ENCODE measurements around the gene CRISPLD2.

The CRISPLD2 gene

DNA sequence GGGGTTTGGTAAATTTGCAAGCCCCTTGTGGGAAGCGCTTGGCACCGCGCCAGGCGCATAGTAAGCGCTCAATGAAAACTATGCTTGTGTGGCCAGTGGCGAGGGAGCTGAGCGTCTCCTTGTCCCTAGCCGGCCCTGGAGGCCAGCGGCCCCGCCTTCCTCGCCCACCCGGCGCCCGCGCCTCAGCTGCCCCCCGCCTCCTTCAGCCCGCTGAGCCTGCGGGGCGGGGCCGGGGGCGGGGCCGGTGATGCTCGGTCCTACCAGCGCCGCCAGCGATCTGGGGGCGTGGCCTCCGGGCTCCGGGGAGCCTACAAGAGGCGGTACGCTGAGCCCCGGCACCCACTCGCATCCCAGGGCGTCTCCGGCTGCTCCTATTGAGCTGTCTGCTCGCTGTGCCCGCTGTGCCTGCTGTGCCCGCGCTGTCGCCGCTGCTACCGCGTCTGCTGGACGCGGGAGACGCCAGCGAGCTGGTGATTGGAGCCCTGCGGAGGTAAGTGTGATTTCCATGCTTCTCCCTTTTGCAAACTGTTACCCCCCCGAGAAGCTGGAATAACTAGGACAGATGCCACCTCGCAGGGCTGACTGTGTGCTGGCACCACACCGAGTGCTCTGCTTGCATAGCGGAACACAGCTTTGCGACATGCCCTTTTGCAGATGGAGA is at the start of gene CRISPLD2 (continued):
- no peak for TF ChIP-seq ZNF19 (tag by site-specific recombination; IDR thresholded peaks at IDR 0.05; ENCODE audit: low read depth)
- TF ChIP-seq, protein P1, sequence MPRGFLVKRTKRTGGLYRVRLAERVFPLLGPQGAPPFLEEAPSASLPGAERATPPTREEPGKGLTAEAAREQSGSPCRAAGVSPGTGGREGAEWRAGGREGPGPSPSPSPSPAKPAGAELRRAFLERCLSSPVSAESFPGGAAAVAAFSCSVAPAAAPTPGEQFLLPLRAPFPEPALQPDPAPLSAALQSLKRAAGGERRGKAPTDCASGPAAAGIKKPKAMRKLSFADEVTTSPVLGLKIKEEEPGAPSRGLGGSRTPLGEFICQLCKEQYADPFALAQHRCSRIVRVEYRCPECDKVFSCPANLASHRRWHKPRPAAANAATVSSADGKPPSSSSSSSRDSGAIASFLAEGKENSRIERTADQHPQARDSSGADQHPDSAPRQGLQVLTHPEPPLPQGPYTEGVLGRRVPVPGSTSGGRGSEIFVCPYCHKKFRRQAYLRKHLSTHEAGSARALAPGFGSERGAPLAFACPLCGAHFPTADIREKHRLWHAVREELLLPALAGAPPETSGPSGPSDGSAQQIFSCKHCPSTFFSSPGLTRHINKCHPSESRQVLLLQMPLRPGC (tag by site-specific recombination; IDR thresholded peaks at IDR 0.05), result no peak
- no peak for TF ChIP-seq ZNF514 (tag by site-specific recombination; IDR thresholded peaks at IDR 0.05)
- peak; percentile 80; the same call in 1 of the 2 replicates for TF ChIP-seq ZNF423 (tag by site-specific recombination; IDR thresholded peaks at IDR 0.05)
- TF ChIP-seq TRIM28 (IDR thresholded peaks at IDR 0.05; ENCODE audit: borderline replicate concordance, low read length), result no peak
- no peak for TF ChIP-seq ZNF48 (tag by site-specific recombination; IDR thresholded peaks at IDR 0.05)
- peak; percentile 47 for TF ChIP-seq GLIS2 (tag by site-specific recombination; IDR thresholded peaks at IDR 0.05)
- no peak; the same call in 1 of the 2 replicates for TF ChIP-seq CTCF (tag by site-specific recombination; IDR thresholded peaks at IDR 0.05)
- TF ChIP-seq, protein P2, sequence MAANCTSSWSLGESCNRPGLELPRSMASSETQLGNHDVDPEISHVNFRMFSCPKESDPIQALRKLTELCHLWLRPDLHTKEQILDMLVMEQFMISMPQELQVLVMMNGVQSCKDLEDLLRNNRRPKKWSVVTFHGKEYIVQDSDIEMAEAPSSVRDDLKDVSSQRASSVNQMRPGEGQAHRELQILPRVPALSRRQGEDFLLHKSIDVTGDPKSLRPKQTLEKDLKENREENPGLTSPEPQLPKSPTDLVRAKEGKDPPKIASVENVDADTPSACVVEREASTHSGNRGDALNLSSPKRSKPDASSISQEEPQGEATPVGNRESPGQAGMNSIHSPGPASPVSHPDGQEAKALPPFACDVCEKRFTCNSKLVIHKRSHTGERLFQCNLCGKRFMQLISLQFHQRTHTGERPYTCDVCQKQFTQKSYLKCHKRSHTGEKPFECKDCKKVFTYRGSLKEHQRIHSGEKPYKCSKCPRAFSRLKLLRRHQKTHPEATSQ (tag by site-specific recombination; IDR thresholded peaks at IDR 0.05), result no peak
- TF ChIP-seq GFI1B (tag by site-specific recombination; IDR thresholded peaks at IDR 0.05), result no peak
- TF ChIP-seq ZNF184 (tag by site-specific recombination; IDR thresholded peaks at IDR 0.05), result no peak
- TF ChIP-seq ZNF350 (tag by site-specific recombination; IDR thresholded peaks at IDR 0.05), result no peak
- TF ChIP-seq ZNF391 (tag by site-specific recombination; IDR thresholded peaks at IDR 0.05; ENCODE audit: borderline replicate concordance, low read depth), result no peak
- no peak for TF ChIP-seq OSR2 (tag by site-specific recombination; IDR thresholded peaks at IDR 0.05)
- TF ChIP-seq ZNF580 (tag by site-specific recombination; IDR thresholded peaks at IDR 0.05), result no peak
- no peak for TF ChIP-seq GLI4 (tag by site-specific recombination; IDR thresholded peaks at IDR 0.05)
- TF ChIP-seq, protein P3, sequence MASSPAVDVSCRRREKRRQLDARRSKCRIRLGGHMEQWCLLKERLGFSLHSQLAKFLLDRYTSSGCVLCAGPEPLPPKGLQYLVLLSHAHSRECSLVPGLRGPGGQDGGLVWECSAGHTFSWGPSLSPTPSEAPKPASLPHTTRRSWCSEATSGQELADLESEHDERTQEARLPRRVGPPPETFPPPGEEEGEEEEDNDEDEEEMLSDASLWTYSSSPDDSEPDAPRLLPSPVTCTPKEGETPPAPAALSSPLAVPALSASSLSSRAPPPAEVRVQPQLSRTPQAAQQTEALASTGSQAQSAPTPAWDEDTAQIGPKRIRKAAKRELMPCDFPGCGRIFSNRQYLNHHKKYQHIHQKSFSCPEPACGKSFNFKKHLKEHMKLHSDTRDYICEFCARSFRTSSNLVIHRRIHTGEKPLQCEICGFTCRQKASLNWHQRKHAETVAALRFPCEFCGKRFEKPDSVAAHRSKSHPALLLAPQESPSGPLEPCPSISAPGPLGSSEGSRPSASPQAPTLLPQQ (tag by site-specific recombination; IDR thresholded peaks at IDR 0.05), result 0 out of 2 replicates have a peak, but pooled peaks have one; percentile 24
- no peak for TF ChIP-seq ZNF501 (tag by site-specific recombination; IDR thresholded peaks at IDR 0.05)
- TF ChIP-seq, protein P4, sequence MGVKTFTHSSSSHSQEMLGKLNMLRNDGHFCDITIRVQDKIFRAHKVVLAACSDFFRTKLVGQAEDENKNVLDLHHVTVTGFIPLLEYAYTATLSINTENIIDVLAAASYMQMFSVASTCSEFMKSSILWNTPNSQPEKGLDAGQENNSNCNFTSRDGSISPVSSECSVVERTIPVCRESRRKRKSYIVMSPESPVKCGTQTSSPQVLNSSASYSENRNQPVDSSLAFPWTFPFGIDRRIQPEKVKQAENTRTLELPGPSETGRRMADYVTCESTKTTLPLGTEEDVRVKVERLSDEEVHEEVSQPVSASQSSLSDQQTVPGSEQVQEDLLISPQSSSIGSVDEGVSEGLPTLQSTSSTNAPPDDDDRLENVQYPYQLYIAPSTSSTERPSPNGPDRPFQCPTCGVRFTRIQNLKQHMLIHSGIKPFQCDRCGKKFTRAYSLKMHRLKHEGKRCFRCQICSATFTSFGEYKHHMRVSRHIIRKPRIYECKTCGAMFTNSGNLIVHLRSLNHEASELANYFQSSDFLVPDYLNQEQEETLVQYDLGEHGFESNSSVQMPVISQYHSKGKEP (tag by site-specific recombination; IDR thresholded peaks at IDR 0.05), result 0 out of 2 replicates have a peak, but pooled peaks have one; percentile 26
- TF ChIP-seq ZBTB8A (tag by site-specific recombination; IDR thresholded peaks at IDR 0.05), result peak; percentile 75
- no peak for TF ChIP-seq ZFP41 (tag by site-specific recombination; IDR thresholded peaks at IDR 0.05; ENCODE audit: borderline replicate concordance)
- TF ChIP-seq ZNF707 (tag by site-specific recombination; IDR thresholded peaks at IDR 0.05), result no peak
- TF ChIP-seq ZNF2 (tag by site-specific recombination; IDR thresholded peaks at IDR 0.05), result no peak
- no peak for TF ChIP-seq ZBTB1 (tag by site-specific recombination; IDR thresholded peaks at IDR 0.05)
- no peak for TF ChIP-seq ZNF549 (tag by site-specific recombination; IDR thresholded peaks at IDR 0.05)
- TF ChIP-seq ZNF174 (tag by site-specific recombination; IDR thresholded peaks at IDR 0.05), result no peak
- TF ChIP-seq, protein P5, sequence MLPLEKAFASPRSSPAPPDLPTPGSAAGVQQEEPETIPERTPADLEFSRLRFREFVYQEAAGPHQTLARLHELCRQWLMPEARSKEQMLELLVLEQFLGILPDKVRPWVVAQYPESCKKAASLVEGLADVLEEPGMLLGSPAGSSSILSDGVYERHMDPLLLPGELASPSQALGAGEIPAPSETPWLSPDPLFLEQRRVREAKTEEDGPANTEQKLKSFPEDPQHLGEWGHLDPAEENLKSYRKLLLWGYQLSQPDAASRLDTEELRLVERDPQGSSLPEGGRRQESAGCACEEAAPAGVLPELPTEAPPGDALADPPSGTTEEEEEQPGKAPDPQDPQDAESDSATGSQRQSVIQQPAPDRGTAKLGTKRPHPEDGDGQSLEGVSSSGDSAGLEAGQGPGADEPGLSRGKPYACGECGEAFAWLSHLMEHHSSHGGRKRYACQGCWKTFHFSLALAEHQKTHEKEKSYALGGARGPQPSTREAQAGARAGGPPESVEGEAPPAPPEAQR (tag by site-specific recombination; IDR thresholded peaks at IDR 0.05), result no peak
- TF ChIP-seq ZNF621 (tag by site-specific recombination; IDR thresholded peaks at IDR 0.05), result no peak
- no peak for TF ChIP-seq HOXA7 (CRISPR knock-in tag; IDR thresholded peaks at IDR 0.05; ENCODE audit: borderline replicate concordance)
- TF ChIP-seq HOXC10 (CRISPR knock-in tag; IDR thresholded peaks at IDR 0.05), result no peak
- peak; percentile 68 for TF ChIP-seq ZFHX2 (tag by site-specific recombination; conservative IDR thresholded peaks at IDR 0.05)

Measured in HEK293 (cell line).